HUES6 (cell line): ENCODE measurements around the gene TPTE.
"Not testable (repeated sequence)": the region's sequence is repeated elsewhere in the genome, so short reads cannot be mapped to it uniquely, and the experiment has no call there.

Source experiments
- H3K27ac ChIP-seq: 2 replicates; pipeline ENCODE4 v1.7.0; 2013; ENCODE audit warnings: low read depth, mild to moderate bottlenecking, low read length, inconsistent platforms
- H3K27me3 ChIP-seq: 2 replicates; pipeline ENCODE4 v1.6.1; 2013; ENCODE audit warnings: low read length; ENCODE audit not compliant: control insufficient read depth, insufficient read depth
- H3K36me3 ChIP-seq: 2 replicates; pipeline ENCODE4 v1.6.1; 2013; ENCODE audit warnings: low read length; ENCODE audit not compliant: control insufficient read depth, insufficient read depth
- H3K4me1 ChIP-seq: 2 replicates; pipeline ENCODE4 v1.6.1; 2013; ENCODE audit warnings: low read length; ENCODE audit not compliant: control insufficient read depth, insufficient read depth
- H3K4me3 ChIP-seq: 2 replicates; pipeline ENCODE4 v1.5.1; 2013; ENCODE audit warnings: low read depth, low read length
- H3K9ac ChIP-seq: one replicate; pipeline ENCODE4 v1.6.1; 2013; ENCODE audit warnings: mild to moderate bottlenecking, low read length
- H3K9me3 ChIP-seq: 2 replicates; pipeline ENCODE4 v1.6.1; 2013; ENCODE audit warnings: low read depth, low read length; ENCODE audit not compliant: control insufficient read depth, insufficient read depth

The TPTE gene

DNA sequence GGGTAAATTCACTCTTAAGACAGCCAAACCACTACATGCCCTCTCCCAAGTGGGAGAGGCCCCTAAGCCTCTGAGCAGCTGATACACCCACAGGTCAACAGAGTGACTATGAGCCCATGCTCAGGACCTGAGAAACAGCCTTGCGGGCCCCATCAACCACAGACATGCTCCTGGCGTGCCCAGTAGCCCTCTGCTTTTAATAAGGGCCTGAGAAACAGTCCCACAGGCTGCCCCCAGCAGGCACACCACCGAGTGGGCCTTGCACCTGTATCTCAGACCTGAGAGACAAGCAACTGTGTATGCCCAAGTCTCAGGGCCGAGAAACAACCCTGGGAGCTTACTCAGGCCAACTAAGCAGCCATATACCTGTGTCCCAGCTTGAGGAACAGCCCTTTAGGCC is 26.5 kb downstream of the TPTE start:
- H3K4me1 ChIP-seq, H3K36me3 ChIP-seq, H3K4me3 ChIP-seq, H3K9ac ChIP-seq, H3K27me3 ChIP-seq, H3K27ac ChIP-seq: not testable (repeated sequence)
- peaks cover 64% of the 10 kb centered on the region for H3K9me3 ChIP-seq

DNA sequence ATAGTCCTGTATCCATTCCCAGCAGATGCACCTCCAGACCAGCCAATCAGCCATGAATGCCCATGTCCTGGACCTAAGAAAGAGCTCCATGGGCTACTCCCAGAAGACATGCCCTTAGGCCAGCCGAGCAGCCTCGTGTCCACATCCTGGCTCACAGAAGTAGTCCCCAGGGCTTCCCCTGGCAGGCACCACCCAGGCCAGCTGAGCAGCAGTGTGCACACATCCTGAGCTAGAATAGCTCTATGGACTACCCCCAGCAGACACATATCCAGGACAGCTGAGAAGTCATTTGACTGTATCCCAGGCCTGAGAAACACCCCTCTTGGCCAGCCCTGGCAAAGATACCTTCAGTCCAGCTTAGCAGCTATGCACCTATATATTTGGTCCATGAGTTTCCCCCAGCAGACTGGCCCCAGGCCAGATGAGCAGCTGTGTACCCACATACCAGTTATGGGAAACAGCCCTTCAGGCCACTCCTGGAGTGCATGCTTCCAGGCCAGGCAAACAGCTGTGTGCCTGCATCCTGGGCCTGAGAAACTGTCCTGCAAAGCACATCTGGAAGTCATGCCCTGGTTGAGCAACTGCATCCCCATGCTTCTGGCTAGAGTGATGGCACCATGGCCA is 27.1 kb downstream of the TPTE start:
- H3K27me3 ChIP-seq, H3K27ac ChIP-seq, H3K36me3 ChIP-seq, H3K9ac ChIP-seq, H3K4me3 ChIP-seq, H3K4me1 ChIP-seq: not testable (repeated sequence)
- peaks cover 62% of the 10 kb centered on the region for H3K9me3 ChIP-seq

- H3K27ac ChIP-seq, H3K9ac ChIP-seq, H3K36me3 ChIP-seq, H3K4me1 ChIP-seq, H3K27me3 ChIP-seq: not testable (repeated sequence)
- H3K4me3 ChIP-seq, result 0 out of 2 replicates have a peak overlapping the region, but pooled peaks have one; percentile 14
- H3K9me3 ChIP-seq, result peaks cover 80% of the 10 kb centered on the region
Measured at GRCh38 chr21:10570803-10571202, 49.4 kb downstream of the TPTE start.

- not testable (repeated sequence) for H3K27me3 ChIP-seq, H3K4me3 ChIP-seq, H3K4me1 ChIP-seq, H3K36me3 ChIP-seq, H3K27ac ChIP-seq, H3K9ac ChIP-seq
- peaks cover 75% of the 10 kb centered on the region for H3K9me3 ChIP-seq
Measured at GRCh38 chr21:10574531-10575310, 53.3 kb downstream of the TPTE start.

DNA sequence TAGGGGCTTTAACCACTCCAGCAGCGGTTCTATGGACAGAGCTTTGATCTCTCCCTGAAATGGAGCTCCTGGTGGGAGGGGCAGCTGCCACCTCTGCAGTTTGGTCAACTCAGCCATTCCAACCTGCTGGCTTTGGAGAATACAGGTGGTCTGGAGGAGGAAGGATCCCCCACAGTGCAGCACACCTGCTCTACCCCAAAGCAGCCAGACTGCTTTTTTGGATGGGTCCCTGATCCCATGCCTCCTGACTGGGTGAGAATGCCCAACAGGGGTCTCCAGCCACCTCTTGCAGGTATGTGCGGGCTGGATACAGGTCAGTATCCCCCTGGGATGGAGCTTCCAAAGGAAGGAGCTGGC is 53.9 kb downstream of the TPTE start:
- Histone ChIP-seq H3K27me3 (no peaks in the 10 kb centered on the region), H3K36me3 (no peaks in the 10 kb centered on the region), H3K27ac (no peak overlapping the region), H3K9me3 (peaks cover 77% of the 10 kb centered on the region), H3K4me3 (no peak overlapping the region), H3K4me1 (no peaks in the 10 kb centered on the region), H3K9ac (no peak overlapping the region)

GRCh38 chr21:10578910-10579309 is 57.5 kb downstream of the TPTE start:
- not testable (repeated sequence) for H3K27me3 ChIP-seq, H3K4me3 ChIP-seq, H3K36me3 ChIP-seq, H3K4me1 ChIP-seq, H3K27ac ChIP-seq, H3K9ac ChIP-seq
- H3K9me3 ChIP-seq, result peaks cover 84% of the 10 kb centered on the region

GRCh38 chr21:10589115-10589514 is 67.7 kb downstream of the TPTE start:
- not testable (repeated sequence) for H3K4me3 ChIP-seq, H3K36me3 ChIP-seq, H3K27ac ChIP-seq, H3K27me3 ChIP-seq, H3K4me1 ChIP-seq, H3K9ac ChIP-seq
- H3K9me3 ChIP-seq, result peaks cover 65% of the 10 kb centered on the region

DNA sequence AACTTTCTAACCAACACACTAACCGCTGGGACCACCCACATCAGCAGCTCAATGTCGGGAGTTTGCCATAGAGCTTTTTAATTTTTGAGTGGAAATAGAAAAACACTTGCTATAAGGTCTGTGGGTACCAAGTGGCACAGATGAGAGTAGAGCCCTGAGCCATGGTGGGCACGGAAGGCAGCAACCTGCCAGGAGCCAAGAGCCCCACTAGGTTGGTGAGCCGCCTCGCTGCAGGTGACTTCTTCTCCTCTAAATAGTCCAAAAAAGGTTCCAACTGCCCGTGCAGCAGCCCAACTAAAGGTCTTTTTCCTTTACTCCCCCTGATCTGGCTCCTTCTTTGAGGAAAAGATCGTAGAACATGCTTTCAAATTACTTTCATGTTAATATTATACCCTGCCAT is 85.7 kb downstream of the TPTE start:
- H3K4me3 ChIP-seq, H3K9ac ChIP-seq, H3K36me3 ChIP-seq, H3K4me1 ChIP-seq, H3K27ac ChIP-seq, H3K27me3 ChIP-seq: not testable (repeated sequence)
- H3K9me3 ChIP-seq, result peaks cover 70% of the 10 kb centered on the region

GRCh38 chr21:10614285-10614684 is 92.9 kb downstream of the TPTE start:
- H3K27ac ChIP-seq, H3K9ac ChIP-seq, H3K27me3 ChIP-seq, H3K36me3 ChIP-seq, H3K4me1 ChIP-seq, H3K4me3 ChIP-seq: not testable (repeated sequence)
- peaks cover 66% of the 10 kb centered on the region for H3K9me3 ChIP-seq

DNA sequence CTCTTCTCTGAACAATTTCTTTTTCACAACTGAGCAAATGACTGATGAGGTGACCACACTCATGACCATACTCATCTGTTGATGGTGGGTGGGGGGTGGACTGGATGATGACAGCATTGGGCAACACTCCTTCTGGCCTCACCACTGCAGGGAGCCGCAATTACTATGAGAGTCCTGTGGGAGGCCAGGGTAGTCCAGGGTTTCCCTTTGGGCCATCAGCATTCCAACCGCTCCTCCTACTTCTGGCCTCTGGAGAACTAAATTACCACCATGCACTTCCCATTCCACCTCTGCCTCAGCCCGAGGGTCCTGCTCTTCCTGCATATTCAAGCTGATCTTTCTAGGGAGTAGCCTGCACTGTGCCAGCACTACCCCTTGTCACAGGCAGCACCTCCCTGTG is 94.7 kb downstream of the TPTE start:
- peaks cover 63% of the 10 kb centered on the region for H3K9me3 ChIP-seq
- H3K9ac ChIP-seq, H3K27me3 ChIP-seq, H3K36me3 ChIP-seq, H3K4me3 ChIP-seq, H3K27ac ChIP-seq, H3K4me1 ChIP-seq: not testable (repeated sequence)

GRCh38 chr21:10616535-10616934 is 95.2 kb downstream of the TPTE start:
- Histone ChIP-seq H3K9ac (no peak overlapping the region), H3K27me3 (no peaks in the 10 kb centered on the region), H3K36me3 (no peaks in the 10 kb centered on the region), H3K27ac (no peak overlapping the region), H3K9me3 (peaks cover 64% of the 10 kb centered on the region), H3K4me3 (no peak overlapping the region), H3K4me1 (no peaks in the 10 kb centered on the region)
